Loucy (cell line): Measurements from ENCODE around the gene SLC5A8.

ENCODE experiments used
- H2AFZ ChIP-seq: fragments of 200-600 bp; sonication (generic); 2 replicates; pipeline ENCODE4 v1.6.0; 2016; ENCODE audit warnings: antibody characterized with exemption, mild to moderate bottlenecking, low read length, moderate library complexity
- H3F3A ChIP-seq: fragments of 200-600 bp; 2 replicates; pipeline ENCODE4 v1.6.0; 2016; ENCODE audit warnings: antibody characterized with exemption, low read depth, mild to moderate bottlenecking
- H3K27me3 ChIP-seq: fragments of 200-600 bp; sonication (generic); 2 replicates; pipeline ENCODE4 v1.6.1; 2014; ENCODE audit warnings: low read length, mild to moderate bottlenecking; ENCODE audit not compliant: insufficient read depth, poor library complexity, severe bottlenecking
- H3K36me3 ChIP-seq: fragments of 200-600 bp; sonication (generic); 2 replicates; pipeline ENCODE4 v1.6.1; 2016; ENCODE audit warnings: low read length; ENCODE audit not compliant: insufficient read depth
- H3K4me1 ChIP-seq: fragments of 200-600 bp; sonication (generic); 2 replicates; pipeline ENCODE4 v1.5.1; 2014; ENCODE audit warnings: low read length, mild to moderate bottlenecking; ENCODE audit not compliant: insufficient read depth, poor library complexity, severe bottlenecking
- H3K4me2 ChIP-seq: fragments of 200-600 bp; sonication (generic); 2 replicates; pipeline ENCODE4 v1.6.0; 2014; ENCODE audit warnings: antibody characterized with exemption, low read length, low read depth, mild to moderate bottlenecking; ENCODE audit not compliant: poor library complexity, severe bottlenecking
- H3K4me3 ChIP-seq: fragments of 200-600 bp; sonication (generic); 2 replicates; pipeline ENCODE4 v1.5.1; 2014; ENCODE audit warnings: low read length, mild to moderate bottlenecking, mixed read lengths; ENCODE audit not compliant: poor library complexity, severe bottlenecking
- H3K79me2 ChIP-seq: fragments of 200-600 bp; sonication (generic); 2 replicates; pipeline ENCODE4 v1.6.1; 2014; ENCODE audit warnings: low read length; ENCODE audit not compliant: insufficient read depth
- H3K9ac ChIP-seq: fragments of 200-600 bp; sonication (generic); 2 replicates; pipeline ENCODE4 v1.6.0; 2014; ENCODE audit warnings: mild to moderate bottlenecking, low read depth, low read length, moderate library complexity; ENCODE audit not compliant: poor library complexity, severe bottlenecking
- H3K9me2 ChIP-seq: fragments of 200-600 bp; sonication (generic); replicated peaks from 2 replicates; pipeline ENCODE4 v1.6.1; 2016; ENCODE audit warnings: low read depth, low read length, mixed read lengths
- H3K9me3 ChIP-seq: fragments of 200-600 bp; sonication (generic); 2 replicates; pipeline ENCODE4 v1.6.1; 2014; ENCODE audit warnings: mild to moderate bottlenecking, antibody characterized with exemption, low read length, low read depth; ENCODE audit not compliant: insufficient read depth
- H4K20me1 ChIP-seq: fragments of 200-600 bp; sonication (generic); 2 replicates; pipeline ENCODE4 v1.6.0; 2014; ENCODE audit warnings: antibody characterized with exemption, low read length, mild to moderate bottlenecking; ENCODE audit not compliant: insufficient read depth, poor library complexity, severe bottlenecking
- EZH2phosphoT487 ChIP-seq: fragments of 200-600 bp; IDR thresholded peaks from 2 replicates; pipeline ENCODE4 v1.6.1; 2018; ENCODE audit warnings: antibody characterized with exemption, mild to moderate bottlenecking, moderate library complexity, borderline replicate concordance
- TF ChIP-seq, protein P1 (sequence below): fragments of 200-600 bp; sonication (generic); conservative IDR thresholded peaks from 2 replicates; pipeline ENCODE4 v1.5.1; 2014; ENCODE audit warnings: mild to moderate bottlenecking, antibody characterized with exemption, low read length

Gene SLC5A8

DNA sequence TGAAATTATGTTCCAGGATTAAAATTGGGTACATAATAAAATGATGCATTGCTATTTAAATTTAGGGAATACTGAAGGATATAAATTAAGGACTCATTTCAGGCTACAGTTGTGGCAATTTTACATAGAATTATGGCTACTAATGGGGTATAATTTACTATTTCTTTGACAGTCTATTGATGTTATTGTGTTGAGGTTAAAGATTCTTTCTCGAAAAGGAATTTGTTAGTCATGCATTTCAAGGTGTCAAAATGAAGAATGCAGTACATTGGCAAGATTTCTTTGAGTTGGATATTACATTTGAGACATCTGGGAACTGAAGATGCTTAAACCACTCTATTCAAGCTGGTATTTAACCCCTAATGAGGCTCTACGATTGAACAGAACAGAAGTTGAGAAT lies 28.3 kb downstream of the SLC5A8 start:
- H3K4me1 ChIP-seq = no peaks in the 10 kb centered on the region
- no peaks in the 10 kb centered on the region for H3K79me2 ChIP-seq
- H2AFZ ChIP-seq = no peak overlapping the region
- no peaks in the 10 kb centered on the region for H3K36me3 ChIP-seq
- no peaks in the 10 kb centered on the region for H3F3A ChIP-seq
- H3K27me3 ChIP-seq = no peaks in the 10 kb centered on the region
- TF ChIP-seq, protein P1, sequence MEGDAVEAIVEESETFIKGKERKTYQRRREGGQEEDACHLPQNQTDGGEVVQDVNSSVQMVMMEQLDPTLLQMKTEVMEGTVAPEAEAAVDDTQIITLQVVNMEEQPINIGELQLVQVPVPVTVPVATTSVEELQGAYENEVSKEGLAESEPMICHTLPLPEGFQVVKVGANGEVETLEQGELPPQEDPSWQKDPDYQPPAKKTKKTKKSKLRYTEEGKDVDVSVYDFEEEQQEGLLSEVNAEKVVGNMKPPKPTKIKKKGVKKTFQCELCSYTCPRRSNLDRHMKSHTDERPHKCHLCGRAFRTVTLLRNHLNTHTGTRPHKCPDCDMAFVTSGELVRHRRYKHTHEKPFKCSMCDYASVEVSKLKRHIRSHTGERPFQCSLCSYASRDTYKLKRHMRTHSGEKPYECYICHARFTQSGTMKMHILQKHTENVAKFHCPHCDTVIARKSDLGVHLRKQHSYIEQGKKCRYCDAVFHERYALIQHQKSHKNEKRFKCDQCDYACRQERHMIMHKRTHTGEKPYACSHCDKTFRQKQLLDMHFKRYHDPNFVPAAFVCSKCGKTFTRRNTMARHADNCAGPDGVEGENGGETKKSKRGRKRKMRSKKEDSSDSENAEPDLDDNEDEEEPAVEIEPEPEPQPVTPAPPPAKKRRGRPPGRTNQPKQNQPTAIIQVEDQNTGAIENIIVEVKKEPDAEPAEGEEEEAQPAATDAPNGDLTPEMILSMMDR = no peak
- no peak for TF ChIP-seq EZH2phosphoT487
- no peaks in the 10 kb centered on the region for H3K9me2 ChIP-seq
- no peaks in the 10 kb centered on the region for H4K20me1 ChIP-seq
- no peak overlapping the region for H3K4me3 ChIP-seq
- H3K9me3 ChIP-seq = no peaks in the 10 kb centered on the region
- no peak overlapping the region for H3K4me2 ChIP-seq
- no peak overlapping the region for H3K9ac ChIP-seq

DNA sequence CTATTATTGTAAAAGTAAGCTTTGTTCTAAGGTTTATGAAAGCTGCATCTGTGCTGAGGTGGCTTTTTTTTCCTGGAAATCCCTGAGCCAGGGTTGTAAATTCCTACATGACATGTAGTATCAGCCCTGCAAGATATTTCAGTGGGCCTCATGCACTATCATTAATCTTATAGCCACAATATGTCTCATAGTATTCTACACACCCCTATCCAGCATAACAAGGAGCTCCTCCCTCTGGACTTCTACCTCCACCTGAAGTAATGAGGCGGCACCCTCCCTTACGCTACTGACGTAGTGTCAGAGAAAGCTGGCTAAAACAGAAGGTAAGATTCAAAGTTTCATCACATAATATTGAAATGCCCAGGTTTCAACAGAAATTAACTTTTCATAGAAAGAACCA lies 35.5 kb downstream of the SLC5A8 start:
- H3K79me2 ChIP-seq = no peaks in the 10 kb centered on the region
- H3K36me3 ChIP-seq = no peaks in the 10 kb centered on the region
- no peak for TF ChIP-seq EZH2phosphoT487
- TF ChIP-seq, protein P1 = no peak
- no peaks in the 10 kb centered on the region for H3K27me3 ChIP-seq
- H3K9ac ChIP-seq = no peak overlapping the region
- no peaks in the 10 kb centered on the region for H3K4me1 ChIP-seq
- H3K4me3 ChIP-seq = no peak overlapping the region
- no peak overlapping the region for H2AFZ ChIP-seq
- no peak overlapping the region for H3K4me2 ChIP-seq
- H4K20me1 ChIP-seq = no peaks in the 10 kb centered on the region
- H3K9me2 ChIP-seq = no peaks in the 10 kb centered on the region
- H3F3A ChIP-seq = no peaks in the 10 kb centered on the region
- H3K9me3 ChIP-seq = no peaks in the 10 kb centered on the region

DNA sequence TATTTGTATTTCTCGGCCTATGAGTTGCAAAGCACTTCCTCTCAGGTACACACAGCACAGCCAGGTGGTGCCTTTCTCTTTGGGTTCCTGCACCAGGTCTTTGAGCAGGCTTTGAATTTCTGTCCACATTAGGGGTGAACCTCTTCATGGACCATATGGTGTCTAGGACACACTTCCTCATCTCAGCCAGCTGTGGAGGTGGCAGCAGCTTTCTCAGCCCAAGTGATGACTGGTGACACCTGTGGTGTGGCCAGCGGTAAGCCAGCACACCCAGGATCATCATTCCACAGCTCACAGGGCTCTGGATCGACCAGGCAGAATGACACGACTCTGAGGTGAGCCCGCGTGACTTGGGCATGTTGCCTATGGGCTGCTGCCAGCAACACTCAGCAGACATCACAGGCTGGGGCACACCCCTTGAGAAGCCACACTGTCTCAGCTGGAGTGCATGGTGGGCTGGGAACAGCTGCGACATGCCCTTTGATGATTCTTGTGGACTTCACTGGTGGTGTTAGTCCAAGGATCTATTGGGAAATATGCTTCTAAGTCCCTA lies 36.8 kb downstream of the SLC5A8 start:
- Histone ChIP-seq H3K4me3 (no peak overlapping the region), H3K79me2 (no peaks in the 10 kb centered on the region), H3K9me2 (no peaks in the 10 kb centered on the region), H3K36me3 (no peaks in the 10 kb centered on the region), H4K20me1 (no peaks in the 10 kb centered on the region), H2AFZ (no peak overlapping the region), H3K9me3 (no peaks in the 10 kb centered on the region), H3K27me3 (no peaks in the 10 kb centered on the region), H3K4me1 (no peaks in the 10 kb centered on the region), H3K9ac (no peak overlapping the region), H3K4me2 (no peak overlapping the region), H3F3A (no peaks in the 10 kb centered on the region)
- TF ChIP-seq, protein P1 = no peak
- no peak for TF ChIP-seq EZH2phosphoT487
